ENCODE results near the gene MAP4. TPM values are rescaled to one million over a fixed set of nuclear protein-coding genes. Genes with fewer than 3 reads are reported as not detected.

The MAP4 gene
- total RNA-seq, 1 experiment from 2014 or later: 88.0 TPM

- Histone ChIP-seq H3K27me3 (replicated peaks) (no peaks in the 10 kb centered on the region), H3K9me3 (replicated peaks) (no peaks in the 10 kb centered on the region), H3K27ac (no peak overlapping the region), H3K36me3 (peaks cover 46% of the 10 kb centered on the region), H3K4me1 (replicated peaks) (no peaks in the 10 kb centered on the region), H3K4me3 (no peak overlapping the region)
- DNase-seq (ENCODE audit: low read depth in 1 of 2, low spot score in 2 of 2): no peak
Observed at GRCh38 chr3:47974974-47975470, 41.2 kb downstream of the MAP4 start.

GRCh38 chr3:47971081-47971480, 45.1 kb downstream of the MAP4 start:
- no peaks in the 10 kb centered on the region for H3K4me1 ChIP-seq (replicated peaks)
- no peak overlapping the region for H3K4me3 ChIP-seq
- H3K27ac ChIP-seq: no peak overlapping the region
- H3K9me3 ChIP-seq (replicated peaks): no peaks in the 10 kb centered on the region
- no peaks in the 10 kb centered on the region for H3K27me3 ChIP-seq (replicated peaks)
- peaks cover 35% of the 10 kb centered on the region for H3K36me3 ChIP-seq
- no peak for DNase-seq (ENCODE audit: low read depth in 1 of 2, low spot score in 2 of 2)

GRCh38 chr3:47964740-47965139, 51.5 kb downstream of the MAP4 start:
- Histone ChIP-seq H3K4me3 (no peak overlapping the region), H3K9me3 (replicated peaks) (no peaks in the 10 kb centered on the region), H3K4me1 (replicated peaks) (no peaks in the 10 kb centered on the region), H3K27me3 (replicated peaks) (no peaks in the 10 kb centered on the region), H3K36me3 (peaks cover 3% of the 10 kb centered on the region; the same call in 1 of the 2 replicates), H3K27ac (no peak overlapping the region)
- no peak for DNase-seq (ENCODE audit: low read depth in 1 of 2, low spot score in 2 of 2)

- H3K36me3 ChIP-seq: peaks cover 5% of the 10 kb centered on the region; the same call in 1 of the 2 replicates
- H3K27me3 ChIP-seq (replicated peaks): no peaks in the 10 kb centered on the region
- DNase-seq (ENCODE audit: low read depth in 1 of 2, low spot score in 2 of 2): no peak
- H3K9me3 ChIP-seq (replicated peaks): no peaks in the 10 kb centered on the region
- no peak overlapping the region for H3K4me3 ChIP-seq
- no peaks in the 10 kb centered on the region for H3K4me1 ChIP-seq (replicated peaks)
- H3K27ac ChIP-seq: no peak overlapping the region
Observed at GRCh38 chr3:47961815-47962606, 54.2 kb downstream of the MAP4 start.

GRCh38 chr3:47961036-47961435, 55.2 kb downstream of the MAP4 start:
- Histone ChIP-seq H3K4me3 (no peak overlapping the region), H3K4me1 (replicated peaks) (no peaks in the 10 kb centered on the region), H3K9me3 (replicated peaks) (no peaks in the 10 kb centered on the region), H3K27ac (no peak overlapping the region), H3K27me3 (replicated peaks) (no peaks in the 10 kb centered on the region), H3K36me3 (peaks cover 11% of the 10 kb centered on the region; the same call in 1 of the 2 replicates)
- DNase-seq (ENCODE audit: low read depth in 1 of 2, low spot score in 2 of 2): no peak

GRCh38 chr3:47956521-47956920, 59.7 kb downstream of the MAP4 start:
- Histone ChIP-seq H3K4me1 (replicated peaks) (no peaks in the 10 kb centered on the region), H3K27ac (no peak overlapping the region), H3K9me3 (replicated peaks) (no peaks in the 10 kb centered on the region), H3K4me3 (no peak overlapping the region), H3K36me3 (peaks cover 11% of the 10 kb centered on the region; the same call in 1 of the 2 replicates), H3K27me3 (replicated peaks) (no peaks in the 10 kb centered on the region)
- no peak for DNase-seq (ENCODE audit: low read depth in 1 of 2, low spot score in 2 of 2)

- no peak overlapping the region for H3K27ac ChIP-seq
- no peak overlapping the region for H3K4me3 ChIP-seq
- peaks cover 11% of the 10 kb centered on the region; the same call in 1 of the 2 replicates for H3K36me3 ChIP-seq
- no peaks in the 10 kb centered on the region for H3K4me1 ChIP-seq (replicated peaks)
- no peaks in the 10 kb centered on the region for H3K9me3 ChIP-seq (replicated peaks)
- DNase-seq (ENCODE audit: low read depth in 1 of 2, low spot score in 2 of 2): no peak
- H3K27me3 ChIP-seq (replicated peaks): no peaks in the 10 kb centered on the region
Observed at GRCh38 chr3:47954567-47954966, 61.6 kb downstream of the MAP4 start.

- DNase-seq (ENCODE audit: low read depth in 1 of 2, low spot score in 2 of 2): no peak
- Histone ChIP-seq H3K9me3 (replicated peaks) (no peaks in the 10 kb centered on the region), H3K27me3 (replicated peaks) (no peaks in the 10 kb centered on the region), H3K4me1 (replicated peaks) (no peaks in the 10 kb centered on the region), H3K4me3 (no peak overlapping the region), H3K27ac (no peak overlapping the region), H3K36me3 (no peaks in the 10 kb centered on the region)
Observed at GRCh38 chr3:47950453-47951169, 65.6 kb downstream of the MAP4 start.

- no peaks in the 10 kb centered on the region for H3K27me3 ChIP-seq (replicated peaks)
Observed at GRCh38 chr3:47949979-47950378, 66.2 kb downstream of the MAP4 start.

GRCh38 chr3:47940232-47940631, 76.0 kb downstream of the MAP4 start:
- Histone ChIP-seq H3K4me3 (no peak overlapping the region), H3K27ac (no peak overlapping the region), H3K36me3 (peaks cover 1% of the 10 kb centered on the region; the same call in 1 of the 2 replicates), H3K27me3 (replicated peaks) (no peaks in the 10 kb centered on the region), H3K9me3 (replicated peaks) (no peaks in the 10 kb centered on the region), H3K4me1 (replicated peaks) (no peaks in the 10 kb centered on the region)
- no peak for DNase-seq (ENCODE audit: low read depth in 1 of 2, low spot score in 2 of 2)

More at GRCh38 chr3:47949979-47950378, 66.2 kb downstream of the MAP4 start:
- Histone ChIP-seq H3K4me1 (replicated peaks) (no peaks in the 10 kb centered on the region), H3K4me3 (no peak overlapping the region), H3K27ac (no peak overlapping the region), H3K36me3 (no peaks in the 10 kb centered on the region), H3K9me3 (replicated peaks) (no peaks in the 10 kb centered on the region)
- DNase-seq (ENCODE audit: low read depth in 1 of 2, low spot score in 2 of 2): no peak

- no peaks in the 10 kb centered on the region for H3K27me3 ChIP-seq (replicated peaks)
- peaks cover 15% of the 10 kb centered on the region for H3K36me3 ChIP-seq
- H3K4me1 ChIP-seq (replicated peaks): no peaks in the 10 kb centered on the region
- H3K9me3 ChIP-seq (replicated peaks): no peaks in the 10 kb centered on the region
- no peak overlapping the region for H3K4me3 ChIP-seq
- no peak overlapping the region for H3K27ac ChIP-seq
- no peak for DNase-seq (ENCODE audit: low read depth in 1 of 2, low spot score in 2 of 2)
Observed at GRCh38 chr3:47932421-47932820, 83.8 kb downstream of the MAP4 start.

GRCh38 chr3:47930979-47931378, 85.2 kb downstream of the MAP4 start:
- Histone ChIP-seq H3K9me3 (replicated peaks) (no peaks in the 10 kb centered on the region), H3K36me3 (peaks cover 28% of the 10 kb centered on the region), H3K4me1 (replicated peaks) (no peaks in the 10 kb centered on the region), H3K27ac (no peak overlapping the region), H3K27me3 (replicated peaks) (no peaks in the 10 kb centered on the region), H3K4me3 (no peak overlapping the region)
- no peak for DNase-seq (ENCODE audit: low read depth in 1 of 2, low spot score in 2 of 2)

GRCh38 chr3:47916696-47917095, 99.5 kb downstream of the MAP4 start:
- no peak overlapping the region for H3K4me3 ChIP-seq
- H3K27ac ChIP-seq: no peak overlapping the region
- H3K4me1 ChIP-seq (replicated peaks): no peaks in the 10 kb centered on the region
- H3K9me3 ChIP-seq (replicated peaks): no peaks in the 10 kb centered on the region
- H3K27me3 ChIP-seq (replicated peaks): no peaks in the 10 kb centered on the region
- DNase-seq (ENCODE audit: low read depth in 1 of 2, low spot score in 2 of 2): no peak
- peaks cover 84% of the 10 kb centered on the region for H3K36me3 ChIP-seq

GRCh38 chr3:47916201-47916600, 100.0 kb downstream of the MAP4 start:
- Histone ChIP-seq H3K27ac (no peak overlapping the region), H3K4me3 (no peak overlapping the region), H3K4me1 (replicated peaks) (peaks cover 4% of the 10 kb centered on the region), H3K27me3 (replicated peaks) (no peaks in the 10 kb centered on the region), H3K9me3 (replicated peaks) (no peaks in the 10 kb centered on the region), H3K36me3 (peaks cover 80% of the 10 kb centered on the region)
- no peak for DNase-seq (ENCODE audit: low read depth in 1 of 2, low spot score in 2 of 2)
